PC-9 (cell line): ENCODE data around the gene PRPF38A.

Experiments used
- CTCF ChIP-seq: fragments of 200-600 bp; sonication (generic); conservative IDR thresholded peaks from 2 replicates; pipeline ENCODE4 v1.6.1; 2017; ENCODE audit warnings: mixed run types, antibody characterized with exemption, mild to moderate bottlenecking, moderate library complexity
- EZH2 ChIP-seq: fragments of 200-600 bp; sonication (generic); IDR thresholded peaks from 2 replicates; pipeline ENCODE4 v1.8.0; 2017; ENCODE audit warnings: antibody characterized with exemption, low read depth

- no peak for TF ChIP-seq CTCF
- TF ChIP-seq EZH2 = no peak
Measured at GRCh38 chr1:52420713-52421112, 16.3 kb downstream of the PRPF38A start.
